Activated CD4-positive, alpha-beta memory T cell treated with anti-CD3 and anti-CD28 coated beads, Interleukin-2, amount 10 ng/mL, durations not matched to agents 7 days and 5 days (primary cell): ENCODE data around the gene STK33. TPM values are rescaled to one million over a fixed set of nuclear protein-coding genes. Genes with fewer than 3 reads are reported as not detected.

ENCODE experiments used
- CTCF ChIA-PET: fragments of 350-600 bp; sonication (Branson Sonifier 250); formaldehyde crosslinking; loops from one replicate; lab custom pipeline; 2021; ENCODE audit warnings: antibody characterized with exemption, inconsistent platforms; lab: Charles Lee
- POLR2A ChIA-PET: fragments of 350-600 bp; sonication (Branson Sonifier 250); formaldehyde crosslinking; loops from one replicate; lab custom pipeline; 2021; ENCODE audit warnings: antibody characterized with exemption; lab: Charles Lee
- DNase-seq: peaks from one replicate; pipeline ENCODE4 v3.0.0-alpha.2; 2020
- H3K27ac Mint-ChIP-seq: one replicate; pipeline ENCODE4 v1.8.0; 2021; ENCODE audit warnings: mild to moderate bottlenecking, mixed read lengths
- H3K27me3 Mint-ChIP-seq: one replicate; pipeline ENCODE4 v1.8.0; 2021; ENCODE audit warnings: mixed read lengths
- H3K36me3 Mint-ChIP-seq: one replicate; pipeline ENCODE4 v1.8.0; 2021; ENCODE audit warnings: low read depth, mixed read lengths
- H3K4me1 Mint-ChIP-seq: one replicate; pipeline ENCODE4 v1.8.0; 2021; ENCODE audit warnings: mixed read lengths
- H3K4me3 Mint-ChIP-seq: one replicate; pipeline ENCODE4 v1.8.0; 2021; ENCODE audit warnings: mild to moderate bottlenecking, mixed read lengths
- H3K9me3 Mint-ChIP-seq: one replicate; pipeline ENCODE4 v1.8.0; 2021; ENCODE audit warnings: mixed read lengths
- total RNA-seq, 2 experiments: library from RNA; stranded (reverse); gene quantifications; one replicate each; pipeline ENCODE4 v1.2.3, GENCODE V29; 2021

Gene STK33
- total RNA-seq, 2 experiments from 2014 or later = 0.18 to 0.71 TPM

GRCh38 chr11:8359521-8359920, 234.5 kb downstream of the STK33 start:
- Mint-ChIP-seq H3K27me3 (peaks cover 6% of the 10 kb centered on the region), H3K4me3 (no peak overlapping the region), H3K4me1 (no peaks in the 10 kb centered on the region), H3K27ac (no peak overlapping the region), H3K9me3 (no peaks in the 10 kb centered on the region), H3K36me3 (no peaks in the 10 kb centered on the region)
- ChIA-PET POLR2A (no interaction called here), CTCF (no interaction called here)
- no peak for DNase-seq

- Mint-ChIP-seq H3K27me3 (peaks cover 14% of the 10 kb centered on the region), H3K27ac (no peak overlapping the region), H3K4me1 (no peaks in the 10 kb centered on the region), H3K4me3 (no peak overlapping the region), H3K9me3 (no peaks in the 10 kb centered on the region), H3K36me3 (no peaks in the 10 kb centered on the region)
- POLR2A ChIA-PET = no interaction called here
- DNase-seq = no peak
- CTCF ChIA-PET = no interaction called here
Measured at GRCh38 chr11:8357891-8358566, 236.0 kb downstream of the STK33 start.

GRCh38 chr11:8357505-8357888, 236.5 kb downstream of the STK33 start:
- Mint-ChIP-seq H3K27me3 (peaks cover 14% of the 10 kb centered on the region), H3K36me3 (no peaks in the 10 kb centered on the region), H3K9me3 (no peaks in the 10 kb centered on the region), H3K4me1 (no peaks in the 10 kb centered on the region), H3K27ac (no peak overlapping the region), H3K4me3 (no peak overlapping the region)
- CTCF ChIA-PET = no interaction called here
- POLR2A ChIA-PET = no interaction called here
- no peak for DNase-seq

GRCh38 chr11:8356721-8357504, 237.1 kb downstream of the STK33 start:
- H3K4me3 Mint-ChIP-seq = no peak overlapping the region
- ChIA-PET POLR2A (no interaction called here), CTCF (no interaction called here)

GRCh38 chr11:8356216-8356615, 237.8 kb downstream of the STK33 start:
- ChIA-PET CTCF (no interaction called here), POLR2A (no interaction called here)
- Mint-ChIP-seq H3K27me3 (peaks cover 14% of the 10 kb centered on the region), H3K27ac (no peak overlapping the region), H3K4me1 (no peaks in the 10 kb centered on the region), H3K9me3 (no peaks in the 10 kb centered on the region), H3K36me3 (no peaks in the 10 kb centered on the region), H3K4me3 (no peak overlapping the region)
- no peak for DNase-seq

More at GRCh38 chr11:8356721-8357504, 237.1 kb downstream of the STK33 start:
- DNase-seq = no peak
- Mint-ChIP-seq H3K9me3 (no peaks in the 10 kb centered on the region), H3K36me3 (no peaks in the 10 kb centered on the region), H3K27me3 (peaks cover 14% of the 10 kb centered on the region), H3K4me1 (no peaks in the 10 kb centered on the region), H3K27ac (no peak overlapping the region)

- Mint-ChIP-seq H3K27ac (no peak overlapping the region), H3K9me3 (no peaks in the 10 kb centered on the region), H3K27me3 (peaks cover 14% of the 10 kb centered on the region), H3K36me3 (no peaks in the 10 kb centered on the region), H3K4me3 (no peak overlapping the region), H3K4me1 (no peaks in the 10 kb centered on the region)
- ChIA-PET POLR2A (no interaction called here), CTCF (no interaction called here)
- DNase-seq = no peak
Measured at GRCh38 chr11:8355416-8355742, 238.6 kb downstream of the STK33 start.

- no peak for DNase-seq
- POLR2A ChIA-PET = no interaction called here
- CTCF ChIA-PET = no interaction called here
Measured at GRCh38 chr11:8354622-8355415, 239.2 kb downstream of the STK33 start.

GRCh38 chr11:8352876-8353505, 241.0 kb downstream of the STK33 start:
- no peak for DNase-seq
- Mint-ChIP-seq H3K36me3 (no peaks in the 10 kb centered on the region), H3K27ac (no peak overlapping the region), H3K27me3 (peaks cover 14% of the 10 kb centered on the region), H3K9me3 (no peaks in the 10 kb centered on the region), H3K4me3 (no peak overlapping the region), H3K4me1 (no peaks in the 10 kb centered on the region)
- ChIA-PET CTCF (no interaction called here), POLR2A (no interaction called here)

More at GRCh38 chr11:8354622-8355415, 239.2 kb downstream of the STK33 start:
- H3K4me3 Mint-ChIP-seq = no peak overlapping the region
- no peak overlapping the region for H3K27ac Mint-ChIP-seq
- peaks cover 14% of the 10 kb centered on the region for H3K27me3 Mint-ChIP-seq
- no peaks in the 10 kb centered on the region for H3K4me1 Mint-ChIP-seq
- H3K9me3 Mint-ChIP-seq = no peaks in the 10 kb centered on the region
- H3K36me3 Mint-ChIP-seq = no peaks in the 10 kb centered on the region

GRCh38 chr11:8352103-8352875, 241.7 kb downstream of the STK33 start:
- no peak for DNase-seq
- H3K27me3 Mint-ChIP-seq = peaks cover 14% of the 10 kb centered on the region
- ChIA-PET CTCF (no interaction called here), POLR2A (no interaction called here)
- H3K9me3 Mint-ChIP-seq = no peaks in the 10 kb centered on the region
- no peak overlapping the region for H3K4me3 Mint-ChIP-seq
- no peaks in the 10 kb centered on the region for H3K36me3 Mint-ChIP-seq
- no peaks in the 10 kb centered on the region for H3K4me1 Mint-ChIP-seq
- no peak overlapping the region for H3K27ac Mint-ChIP-seq

- Mint-ChIP-seq H3K9me3 (no peaks in the 10 kb centered on the region), H3K36me3 (no peaks in the 10 kb centered on the region), H3K27ac (peak overlapping the region; percentile 11), H3K4me1 (no peaks in the 10 kb centered on the region), H3K27me3 (peaks cover 14% of the 10 kb centered on the region), H3K4me3 (no peak overlapping the region)
- ChIA-PET CTCF (no interaction called here), POLR2A (no interaction called here)
- no peak for DNase-seq
Measured at GRCh38 chr11:8351223-8351622, 242.8 kb downstream of the STK33 start.

- Mint-ChIP-seq H3K27me3 (no peaks in the 10 kb centered on the region), H3K4me3 (no peak overlapping the region), H3K9me3 (no peaks in the 10 kb centered on the region), H3K4me1 (no peaks in the 10 kb centered on the region), H3K27ac (no peak overlapping the region), H3K36me3 (no peaks in the 10 kb centered on the region)
- CTCF ChIA-PET = no interaction called here
- POLR2A ChIA-PET = no interaction called here
- DNase-seq = no peak
Measured at GRCh38 chr11:8347978-8348377, 246.1 kb downstream of the STK33 start.

GRCh38 chr11:8346157-8346755, 247.8 kb downstream of the STK33 start:
- no peak overlapping the region for H3K27ac Mint-ChIP-seq
- no peak overlapping the region for H3K4me3 Mint-ChIP-seq
- CTCF ChIA-PET = no interaction called here
- no peaks in the 10 kb centered on the region for H3K36me3 Mint-ChIP-seq
- H3K9me3 Mint-ChIP-seq = no peaks in the 10 kb centered on the region
- POLR2A ChIA-PET = no interaction called here
- H3K4me1 Mint-ChIP-seq = no peaks in the 10 kb centered on the region
- no peaks in the 10 kb centered on the region for H3K27me3 Mint-ChIP-seq
- DNase-seq = no peak
